GM12873 (cell line): Measurements from ENCODE around the gene HDAC11.

ENCODE experiments used
- CTCF ChIP-seq: IDR thresholded peaks from 2 replicates; pipeline ENCODE4 v1.5.1; 2012; ENCODE audit warnings: low read depth, mild to moderate bottlenecking, moderate library complexity, low read length, control low read depth; ENCODE audit not compliant: insufficient read depth; ENCODE audit errors: missing control alignments

Gene HDAC11

GRCh38 chr3:13530241-13531009 lies 50.3 kb downstream of the HDAC11 start:
- no peak for TF ChIP-seq CTCF

- no peak for TF ChIP-seq CTCF
Observed at GRCh38 chr3:13532085-13532484, 52.0 kb downstream of the HDAC11 start.

GRCh38 chr3:13532631-13533030 lies 52.5 kb downstream of the HDAC11 start:
- no peak for TF ChIP-seq CTCF

GRCh38 chr3:13533885-13534301 lies 53.8 kb downstream of the HDAC11 start:
- TF ChIP-seq CTCF, result no peak

- no peak for TF ChIP-seq CTCF
Observed at GRCh38 chr3:13535526-13535875, 55.4 kb downstream of the HDAC11 start.

GRCh38 chr3:13535905-13536304 lies 55.8 kb downstream of the HDAC11 start:
- no peak for TF ChIP-seq CTCF

GRCh38 chr3:13536432-13536831 lies 56.3 kb downstream of the HDAC11 start:
- no peak for TF ChIP-seq CTCF
